ENCODE measurements around the gene LYPD5. TPM values are rescaled to one million over a fixed set of nuclear protein-coding genes. Genes with fewer than 3 reads are reported as not detected.

The LYPD5 gene
- total RNA-seq, 2 experiments from 2014 or later = 0.51 to 0.61 TPM

DNA sequence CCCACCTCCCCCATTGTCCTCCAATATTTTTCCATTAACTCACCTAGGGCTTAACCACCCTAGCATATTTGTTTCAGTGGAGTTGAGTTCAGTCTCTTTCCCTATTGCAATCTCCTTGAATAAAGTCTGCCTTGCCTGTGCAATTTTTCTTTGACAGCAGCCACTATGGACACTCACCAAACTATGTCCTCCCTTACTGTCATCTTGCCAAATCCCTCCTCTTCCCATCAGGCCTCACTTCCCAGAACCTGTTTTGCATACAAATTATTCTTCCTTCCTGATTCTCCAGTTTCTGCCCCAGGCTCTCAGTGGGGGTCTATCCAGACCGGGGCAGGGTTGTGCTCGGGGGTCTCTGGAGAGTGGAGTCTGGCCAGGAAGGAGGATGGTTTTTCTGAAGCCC is 2.2 kb upstream of the LYPD5 start:
- ATAC-seq (no peak), DNase-seq (no peak)
- CTCF ChIA-PET = no interaction called here
- TF ChIP-seq, protein P1, sequence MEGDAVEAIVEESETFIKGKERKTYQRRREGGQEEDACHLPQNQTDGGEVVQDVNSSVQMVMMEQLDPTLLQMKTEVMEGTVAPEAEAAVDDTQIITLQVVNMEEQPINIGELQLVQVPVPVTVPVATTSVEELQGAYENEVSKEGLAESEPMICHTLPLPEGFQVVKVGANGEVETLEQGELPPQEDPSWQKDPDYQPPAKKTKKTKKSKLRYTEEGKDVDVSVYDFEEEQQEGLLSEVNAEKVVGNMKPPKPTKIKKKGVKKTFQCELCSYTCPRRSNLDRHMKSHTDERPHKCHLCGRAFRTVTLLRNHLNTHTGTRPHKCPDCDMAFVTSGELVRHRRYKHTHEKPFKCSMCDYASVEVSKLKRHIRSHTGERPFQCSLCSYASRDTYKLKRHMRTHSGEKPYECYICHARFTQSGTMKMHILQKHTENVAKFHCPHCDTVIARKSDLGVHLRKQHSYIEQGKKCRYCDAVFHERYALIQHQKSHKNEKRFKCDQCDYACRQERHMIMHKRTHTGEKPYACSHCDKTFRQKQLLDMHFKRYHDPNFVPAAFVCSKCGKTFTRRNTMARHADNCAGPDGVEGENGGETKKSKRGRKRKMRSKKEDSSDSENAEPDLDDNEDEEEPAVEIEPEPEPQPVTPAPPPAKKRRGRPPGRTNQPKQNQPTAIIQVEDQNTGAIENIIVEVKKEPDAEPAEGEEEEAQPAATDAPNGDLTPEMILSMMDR (IDR thresholded peaks at IDR 0.05) = no peak
- POLR2A ChIA-PET = no interaction called here
- no peaks in the 10 kb centered on the region for H3K4me1 Mint-ChIP-seq (ENCODE audit: low read depth)
- H3K27ac Mint-ChIP-seq = no peak overlapping the region
- H3K27me3 Mint-ChIP-seq = peaks cover 6% of the 10 kb centered on the region
- intact Hi-C loops (cut with micrococcal nuclease) = no loop called here
- no peak overlapping the region for H3K4me3 Mint-ChIP-seq
- no peaks in the 10 kb centered on the region for H3K9me3 Mint-ChIP-seq
- no peaks in the 10 kb centered on the region for H3K36me3 Mint-ChIP-seq (ENCODE audit: low read depth)

DNA sequence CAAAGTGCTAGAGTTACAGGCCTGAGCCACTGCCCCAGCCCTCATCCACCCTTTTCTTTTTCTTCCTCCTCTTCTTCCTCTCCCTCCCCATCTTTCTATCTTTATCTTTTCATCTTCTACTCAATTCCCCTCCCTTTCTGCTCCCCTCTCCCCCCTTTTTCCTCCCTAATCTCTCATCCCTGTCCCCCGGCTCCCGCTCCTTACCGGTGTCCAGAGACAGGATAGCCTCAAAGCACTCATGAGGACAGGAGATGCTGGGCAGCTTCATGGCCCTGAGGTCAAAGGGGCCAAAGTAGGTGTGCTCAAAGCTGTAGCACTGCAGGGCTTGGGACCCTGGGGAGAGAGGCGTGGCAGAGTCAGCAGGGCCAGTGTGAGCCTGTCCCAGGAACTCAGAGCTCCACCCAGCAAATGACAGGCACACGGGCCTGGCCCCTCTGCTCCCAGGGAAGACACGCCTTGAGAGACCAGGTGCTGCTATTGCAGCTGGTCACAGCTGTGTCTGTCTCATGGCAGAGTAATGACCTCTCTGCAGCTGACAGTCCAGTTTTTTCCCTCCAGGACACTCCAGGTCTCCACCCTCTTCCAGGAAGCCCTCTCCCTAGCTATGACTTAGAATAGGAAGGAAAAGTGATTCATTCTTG is 2.6 kb downstream of the LYPD5 start:
- Mint-ChIP-seq H3K9me3 (no peaks in the 10 kb centered on the region), H3K4me3 (peak overlapping the region; percentile 73), H3K4me1 (ENCODE audit: low read depth) (peaks cover 12% of the 10 kb centered on the region), H3K27me3 (peaks cover 10% of the 10 kb centered on the region), H3K36me3 (ENCODE audit: low read depth) (peaks cover 3% of the 10 kb centered on the region), H3K27ac (no peak overlapping the region)
- DNase-seq = no peak
- no peak for ATAC-seq
- TF ChIP-seq, protein P1 (IDR thresholded peaks at IDR 0.05) = no peak
- intact Hi-C loops (cut with micrococcal nuclease) = no loop called here
- POLR2A ChIA-PET = interaction anchor here (0.7 kb wide), 1 partner anchor 45 kb away, joined by 3 read pairs; the partner anchor contains the start of gene SMG9
- CTCF ChIA-PET = interaction anchor here (0.7 kb wide), 2 partner anchors 14 to 33 kb away, joined by 3 read pairs; no protein-coding TSS in a partner anchor

DNA sequence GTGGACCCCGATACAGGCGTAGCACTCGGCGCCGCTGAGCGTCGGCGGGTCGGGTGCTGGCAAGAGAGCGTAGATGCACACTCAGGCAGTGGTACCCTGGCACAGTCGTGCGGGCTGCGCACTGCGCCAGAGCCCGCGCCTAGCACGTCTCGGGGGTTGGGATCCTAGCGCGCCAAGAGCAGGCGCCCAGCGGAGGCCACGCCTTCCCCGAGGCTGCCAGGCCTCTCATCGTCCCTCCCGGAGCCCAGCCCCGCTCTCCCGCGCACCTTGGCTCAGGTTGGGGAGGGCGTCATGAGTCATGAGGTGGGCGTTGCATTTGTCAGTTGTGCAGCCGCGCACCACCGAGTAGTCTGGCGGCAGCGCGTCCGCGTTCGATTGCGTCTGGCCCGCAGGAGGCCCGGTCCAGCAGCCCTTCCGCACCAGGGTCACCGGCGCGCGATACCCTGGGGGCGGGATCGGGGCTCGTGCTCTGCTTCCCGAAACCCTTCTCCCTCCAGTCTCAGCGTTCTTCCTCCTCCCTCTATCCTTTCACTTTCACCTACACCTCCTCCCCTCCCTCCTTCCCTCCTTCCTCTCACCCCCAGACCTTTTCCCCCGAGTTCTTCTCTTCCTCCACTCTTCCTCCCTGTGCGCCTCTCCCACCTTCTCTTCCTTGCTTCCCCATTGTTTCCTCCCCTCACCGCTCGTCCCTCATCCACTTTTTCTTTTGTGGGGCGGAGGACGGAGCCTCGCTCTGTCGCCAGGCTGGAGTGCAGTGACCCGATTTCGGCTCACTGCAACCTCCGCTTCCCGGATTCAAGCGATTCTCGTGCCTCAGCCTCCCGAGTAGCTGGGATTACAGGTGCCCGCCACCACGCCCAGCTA is 3.5 kb downstream of the LYPD5 start:
- Mint-ChIP-seq H3K4me1 (ENCODE audit: low read depth) (peaks cover 12% of the 10 kb centered on the region), H3K9me3 (no peaks in the 10 kb centered on the region), H3K27ac (peak overlapping the region; percentile 27), H3K36me3 (ENCODE audit: low read depth) (peaks cover 3% of the 10 kb centered on the region), H3K27me3 (peaks cover 12% of the 10 kb centered on the region), H3K4me3 (peak overlapping the region; percentile 73)
- CTCF ChIA-PET = no interaction called here
- ATAC-seq = peak; percentile 96
- POLR2A ChIA-PET = no interaction called here
- intact Hi-C loops (cut with micrococcal nuclease) = no loop called here
- TF ChIP-seq, protein P1 (IDR thresholded peaks at IDR 0.05) = no peak
- peak; percentile 92 for DNase-seq

DNA sequence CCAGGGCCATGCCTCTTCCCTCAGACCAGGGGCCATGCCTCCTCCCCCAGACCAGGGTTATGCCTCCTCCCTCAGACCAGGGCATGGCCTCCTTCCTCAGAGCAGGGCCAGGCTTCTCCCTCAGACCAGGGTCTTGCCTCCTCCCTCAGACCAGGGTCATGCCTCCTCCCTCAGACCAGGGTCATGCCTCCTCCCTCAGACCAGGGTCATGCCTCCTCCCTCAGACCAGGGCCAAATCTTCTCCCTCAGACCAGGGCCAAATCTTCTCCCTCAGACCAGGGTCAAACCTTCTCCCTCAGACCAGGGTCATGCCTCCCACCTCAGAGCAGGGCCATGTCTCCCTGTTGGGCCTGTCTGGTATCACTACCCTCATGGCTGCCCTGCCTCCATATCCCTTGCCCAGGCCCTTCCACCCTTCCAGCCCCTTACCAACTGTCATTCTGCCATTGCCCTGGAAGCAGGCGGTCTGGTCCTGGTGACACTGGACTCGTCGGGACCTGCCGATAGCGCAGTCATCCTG is 4.2 kb downstream of the LYPD5 start:
- H3K9me3 Mint-ChIP-seq = no peaks in the 10 kb centered on the region
- peaks cover 12% of the 10 kb centered on the region for H3K27me3 Mint-ChIP-seq
- DNase-seq (no peak), ATAC-seq (peak; percentile 9)
- POLR2A ChIA-PET = no interaction called here
- H3K36me3 Mint-ChIP-seq (ENCODE audit: low read depth) = peaks cover 3% of the 10 kb centered on the region
- CTCF ChIA-PET = no interaction called here
- intact Hi-C loops (cut with micrococcal nuclease) = no loop called here
- peak overlapping the region; percentile 27 for H3K27ac Mint-ChIP-seq
- peak overlapping the region; percentile 73 for H3K4me3 Mint-ChIP-seq
- H3K4me1 Mint-ChIP-seq (ENCODE audit: low read depth) = peaks cover 12% of the 10 kb centered on the region
- TF ChIP-seq, protein P1 (IDR thresholded peaks at IDR 0.05) = no peak

DNA sequence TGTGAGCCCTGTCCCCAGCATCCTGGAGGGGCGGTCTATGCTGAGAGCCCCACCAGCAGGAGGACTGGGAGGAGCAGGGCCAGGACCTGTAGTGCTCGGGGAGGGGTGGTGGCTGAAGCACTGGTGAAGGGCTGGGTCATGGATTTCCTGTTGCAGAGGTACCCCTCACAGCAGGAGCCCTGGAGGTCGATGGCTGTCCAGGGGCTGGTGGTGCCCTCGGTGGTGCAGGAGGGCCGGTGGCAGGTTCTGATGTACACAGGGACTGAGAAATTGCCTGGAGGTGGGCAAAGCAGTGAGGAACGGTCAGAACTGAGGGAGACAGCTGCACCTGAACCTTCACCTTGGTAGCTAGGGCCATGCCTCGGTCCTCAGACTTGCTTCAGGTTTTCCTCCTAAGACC is 4.7 kb downstream of the LYPD5 start:
- peaks cover 3% of the 10 kb centered on the region for H3K36me3 Mint-ChIP-seq (ENCODE audit: low read depth)
- no peak for DNase-seq
- H3K27ac Mint-ChIP-seq = no peak overlapping the region
- H3K27me3 Mint-ChIP-seq = peaks cover 12% of the 10 kb centered on the region
- H3K4me1 Mint-ChIP-seq (ENCODE audit: low read depth) = peaks cover 12% of the 10 kb centered on the region
- POLR2A ChIA-PET = no interaction called here
- intact Hi-C loops (cut with micrococcal nuclease) = no loop called here
- H3K4me3 Mint-ChIP-seq = peak overlapping the region; percentile 73
- TF ChIP-seq, protein P1 (IDR thresholded peaks at IDR 0.05) = no peak
- no peaks in the 10 kb centered on the region for H3K9me3 Mint-ChIP-seq
- CTCF ChIA-PET = interaction anchor here (0.9 kb wide), 1 partner anchor 12 kb away, joined by 6 read pairs; no protein-coding TSS in a partner anchor
- ATAC-seq = no peak

All from activated CD8-positive, alpha-beta T cell treated with anti-CD3 and anti-CD28 coated beads for 36 hours (primary cell).